Measurements from ENCODE around the gene NASP.

The NASP gene

DNA sequence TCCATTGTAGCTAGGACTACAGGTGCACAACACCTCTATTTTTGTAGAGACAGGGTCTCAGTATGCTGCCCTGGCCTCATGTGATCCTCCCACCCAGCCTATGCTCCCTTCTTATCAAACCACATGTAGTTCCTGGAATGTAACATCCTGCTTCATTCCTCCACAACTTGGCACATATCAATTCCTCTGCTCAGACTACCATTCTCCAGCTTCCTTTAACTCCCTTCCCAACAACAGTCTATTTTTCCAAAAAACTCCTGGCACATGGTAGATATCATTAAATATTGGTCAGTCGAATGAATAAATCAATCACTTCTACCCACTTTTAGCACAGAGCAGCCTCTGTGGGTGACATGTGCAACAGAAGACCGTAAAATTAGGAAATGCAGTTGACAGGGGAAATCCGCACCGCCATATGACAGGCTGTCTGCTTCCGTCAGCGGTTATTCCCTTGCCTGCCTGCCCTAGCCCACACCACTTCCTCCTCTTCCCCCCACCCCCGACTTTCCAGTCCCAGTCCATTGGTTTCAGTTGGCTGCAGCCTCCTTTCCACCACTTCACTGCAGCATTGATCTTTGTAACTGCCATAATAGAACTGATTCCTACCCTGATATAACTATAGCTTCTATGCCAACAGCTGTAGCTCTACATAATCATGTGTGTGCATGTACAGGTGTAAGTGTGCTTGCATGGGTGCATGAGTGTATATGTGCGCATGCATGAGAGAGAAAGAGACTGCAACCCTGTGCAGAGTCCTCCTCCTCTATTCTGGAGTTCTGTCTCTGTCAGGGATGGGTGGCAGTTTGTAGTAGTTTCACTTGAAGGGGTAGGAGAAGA, 40.0 kb upstream of the NASP start:
- TF ChIP-seq, protein P1, sequence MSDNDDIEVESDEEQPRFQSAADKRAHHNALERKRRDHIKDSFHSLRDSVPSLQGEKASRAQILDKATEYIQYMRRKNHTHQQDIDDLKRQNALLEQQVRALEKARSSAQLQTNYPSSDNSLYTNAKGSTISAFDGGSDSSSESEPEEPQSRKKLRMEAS (IDR thresholded peaks at IDR 0.05): no peak
- no peak for TF ChIP-seq FOXM1 (IDR thresholded peaks at IDR 0.05; ENCODE audit: borderline replicate concordance, low read depth)
- TF ChIP-seq YY1 (IDR thresholded peaks at IDR 0.05; ENCODE audit: low read depth): no peak
- no peak for TF ChIP-seq ZBTB7A (IDR thresholded peaks at IDR 0.05; ENCODE audit: low read depth)
- TF ChIP-seq NFIC (IDR thresholded peaks at IDR 0.05): no peak
- TF ChIP-seq CEBPB (IDR thresholded peaks at IDR 0.05): no peak
- no peak for TF ChIP-seq EP300 (IDR thresholded peaks at IDR 0.05; ENCODE audit: borderline replicate concordance)
- no peak for TF ChIP-seq TCF12 (IDR thresholded peaks at IDR 0.05; ENCODE audit: low read depth)
- no peak for TF ChIP-seq EGR1 (IDR thresholded peaks at IDR 0.05)
- TF ChIP-seq CREB1 (IDR thresholded peaks at IDR 0.05; ENCODE audit: low read depth): no peak
- no peak for TF ChIP-seq TEAD4 (IDR thresholded peaks at IDR 0.05)
- TF ChIP-seq TAF1 (IDR thresholded peaks at IDR 0.05; ENCODE audit: low read depth): no peak
- no peak for TF ChIP-seq RAD21 (IDR thresholded peaks at IDR 0.05; ENCODE audit: low read depth)
- TF ChIP-seq, protein P2, sequence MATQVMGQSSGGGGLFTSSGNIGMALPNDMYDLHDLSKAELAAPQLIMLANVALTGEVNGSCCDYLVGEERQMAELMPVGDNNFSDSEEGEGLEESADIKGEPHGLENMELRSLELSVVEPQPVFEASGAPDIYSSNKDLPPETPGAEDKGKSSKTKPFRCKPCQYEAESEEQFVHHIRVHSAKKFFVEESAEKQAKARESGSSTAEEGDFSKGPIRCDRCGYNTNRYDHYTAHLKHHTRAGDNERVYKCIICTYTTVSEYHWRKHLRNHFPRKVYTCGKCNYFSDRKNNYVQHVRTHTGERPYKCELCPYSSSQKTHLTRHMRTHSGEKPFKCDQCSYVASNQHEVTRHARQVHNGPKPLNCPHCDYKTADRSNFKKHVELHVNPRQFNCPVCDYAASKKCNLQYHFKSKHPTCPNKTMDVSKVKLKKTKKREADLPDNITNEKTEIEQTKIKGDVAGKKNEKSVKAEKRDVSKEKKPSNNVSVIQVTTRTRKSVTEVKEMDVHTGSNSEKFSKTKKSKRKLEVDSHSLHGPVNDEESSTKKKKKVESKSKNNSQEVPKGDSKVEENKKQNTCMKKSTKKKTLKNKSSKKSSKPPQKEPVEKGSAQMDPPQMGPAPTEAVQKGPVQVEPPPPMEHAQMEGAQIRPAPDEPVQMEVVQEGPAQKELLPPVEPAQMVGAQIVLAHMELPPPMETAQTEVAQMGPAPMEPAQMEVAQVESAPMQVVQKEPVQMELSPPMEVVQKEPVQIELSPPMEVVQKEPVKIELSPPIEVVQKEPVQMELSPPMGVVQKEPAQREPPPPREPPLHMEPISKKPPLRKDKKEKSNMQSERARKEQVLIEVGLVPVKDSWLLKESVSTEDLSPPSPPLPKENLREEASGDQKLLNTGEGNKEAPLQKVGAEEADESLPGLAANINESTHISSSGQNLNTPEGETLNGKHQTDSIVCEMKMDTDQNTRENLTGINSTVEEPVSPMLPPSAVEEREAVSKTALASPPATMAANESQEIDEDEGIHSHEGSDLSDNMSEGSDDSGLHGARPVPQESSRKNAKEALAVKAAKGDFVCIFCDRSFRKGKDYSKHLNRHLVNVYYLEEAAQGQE (IDR thresholded peaks at IDR 0.05; ENCODE audit: low read depth): no peak
- TF ChIP-seq, protein P3, sequence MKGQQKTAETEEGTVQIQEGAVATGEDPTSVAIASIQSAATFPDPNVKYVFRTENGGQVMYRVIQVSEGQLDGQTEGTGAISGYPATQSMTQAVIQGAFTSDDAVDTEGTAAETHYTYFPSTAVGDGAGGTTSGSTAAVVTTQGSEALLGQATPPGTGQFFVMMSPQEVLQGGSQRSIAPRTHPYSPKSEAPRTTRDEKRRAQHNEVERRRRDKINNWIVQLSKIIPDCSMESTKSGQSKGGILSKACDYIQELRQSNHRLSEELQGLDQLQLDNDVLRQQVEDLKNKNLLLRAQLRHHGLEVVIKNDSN (IDR thresholded peaks at IDR 0.05): no peak

DNA sequence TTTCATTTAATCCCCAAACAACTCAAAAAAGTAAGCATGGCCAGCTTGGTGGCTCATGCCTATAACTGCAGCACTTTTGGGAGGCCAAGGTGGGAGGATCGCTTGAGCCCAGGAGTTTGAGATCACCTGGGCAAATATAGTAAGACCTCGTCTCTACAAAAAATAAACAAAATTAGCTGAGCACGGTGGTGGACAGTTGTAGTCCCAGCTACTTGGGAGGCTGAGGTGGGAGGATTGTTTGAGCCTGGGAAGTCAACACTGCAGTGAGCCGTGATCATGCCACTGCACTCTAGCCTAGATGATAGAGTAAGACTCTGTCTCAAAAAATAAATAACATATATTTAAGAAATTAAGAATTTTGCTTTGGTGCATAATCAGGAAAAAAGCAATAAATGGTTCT, 39.3 kb upstream of the NASP start:
- TF ChIP-seq EGR1 (IDR thresholded peaks at IDR 0.05): no peak
- TF ChIP-seq, protein P1 (IDR thresholded peaks at IDR 0.05): no peak
- no peak for TF ChIP-seq RAD21 (IDR thresholded peaks at IDR 0.05; ENCODE audit: low read depth)
- TF ChIP-seq EP300 (IDR thresholded peaks at IDR 0.05; ENCODE audit: borderline replicate concordance): no peak
- TF ChIP-seq YY1 (IDR thresholded peaks at IDR 0.05; ENCODE audit: low read depth): no peak
- no peak for TF ChIP-seq NFIC (IDR thresholded peaks at IDR 0.05)
- TF ChIP-seq, protein P3 (IDR thresholded peaks at IDR 0.05): no peak
- TF ChIP-seq TCF12 (IDR thresholded peaks at IDR 0.05; ENCODE audit: low read depth): no peak
- no peak for TF ChIP-seq CREB1 (IDR thresholded peaks at IDR 0.05; ENCODE audit: low read depth)
- no peak for TF ChIP-seq CEBPB (IDR thresholded peaks at IDR 0.05)
- no peak for TF ChIP-seq ZBTB7A (IDR thresholded peaks at IDR 0.05; ENCODE audit: low read depth)
- no peak for TF ChIP-seq TEAD4 (IDR thresholded peaks at IDR 0.05)
- TF ChIP-seq, protein P2 (IDR thresholded peaks at IDR 0.05; ENCODE audit: low read depth): no peak
- no peak for TF ChIP-seq TAF1 (IDR thresholded peaks at IDR 0.05; ENCODE audit: low read depth)
- no peak for TF ChIP-seq FOXM1 (IDR thresholded peaks at IDR 0.05; ENCODE audit: borderline replicate concordance, low read depth)

DNA sequence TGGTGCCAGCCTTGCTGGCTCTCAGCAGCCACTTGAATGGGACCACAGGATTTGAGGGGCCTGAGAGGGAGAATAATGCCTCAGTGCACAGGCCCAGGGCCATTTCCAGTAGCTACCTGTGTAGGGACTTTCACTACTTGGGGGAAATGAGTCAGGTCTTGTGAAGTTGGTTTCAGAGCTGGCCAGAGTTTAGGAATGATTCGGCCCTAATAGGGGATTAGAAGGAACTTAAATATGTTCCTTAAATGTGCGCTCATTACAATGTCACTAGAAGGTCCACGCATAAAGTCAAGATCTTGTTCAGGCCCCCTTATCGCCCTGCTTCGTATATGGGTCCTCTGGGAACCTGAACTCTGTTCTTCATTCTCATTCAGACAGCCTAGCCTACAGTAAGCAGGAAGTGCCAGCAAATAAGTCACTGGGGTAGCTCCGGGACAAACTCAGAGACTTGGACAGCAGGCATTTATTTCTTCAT, 38.8 kb upstream of the NASP start:
- TF ChIP-seq TEAD4 (IDR thresholded peaks at IDR 0.05) (no peak), EP300 (IDR thresholded peaks at IDR 0.05; ENCODE audit: borderline replicate concordance) (no peak), YY1 (IDR thresholded peaks at IDR 0.05; ENCODE audit: low read depth) (no peak), CEBPB (IDR thresholded peaks at IDR 0.05) (no peak), RAD21 (IDR thresholded peaks at IDR 0.05; ENCODE audit: low read depth) (no peak)

DNA sequence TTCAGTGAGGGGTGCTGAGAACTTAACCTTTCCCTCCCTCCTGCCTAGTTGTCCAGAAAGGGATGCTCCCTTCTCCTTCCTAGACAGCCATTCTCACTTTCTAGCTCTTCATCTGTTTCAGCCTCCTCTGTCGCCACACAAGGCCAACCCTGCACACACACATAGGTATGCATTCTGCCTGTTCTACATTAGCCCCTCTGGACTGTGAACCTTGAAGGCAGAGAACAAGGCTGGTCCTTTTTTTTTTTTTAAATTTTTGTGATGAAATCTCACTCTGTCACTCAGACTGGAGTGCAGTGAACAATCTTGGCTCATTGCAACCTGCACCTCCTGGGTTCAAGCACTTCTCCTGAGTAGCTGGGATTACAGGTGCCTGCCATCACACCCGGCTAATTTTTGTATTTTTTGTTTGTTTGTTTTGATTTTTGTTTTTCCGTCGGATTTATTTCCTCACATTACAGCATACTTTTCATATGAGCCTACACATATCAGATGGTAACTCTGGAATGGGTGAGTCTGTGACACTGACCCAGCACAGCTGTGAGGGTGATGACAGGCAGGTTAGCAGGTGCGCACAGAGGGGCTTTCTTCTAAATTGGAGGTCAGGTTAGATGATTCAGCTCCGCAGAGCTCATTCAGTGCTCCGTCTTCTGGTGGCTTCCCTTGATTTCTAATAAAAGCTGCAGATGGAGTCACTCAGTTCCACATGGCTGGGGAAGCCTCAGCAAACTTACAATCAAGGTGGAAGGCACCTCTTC, 38.1 kb upstream of the NASP start:
- TF ChIP-seq CREB1 (IDR thresholded peaks at IDR 0.05; ENCODE audit: low read depth) (no peak), NFIC (IDR thresholded peaks at IDR 0.05) (no peak), ZBTB7A (IDR thresholded peaks at IDR 0.05; ENCODE audit: low read depth) (no peak), EP300 (IDR thresholded peaks at IDR 0.05; ENCODE audit: borderline replicate concordance) (no peak), TAF1 (IDR thresholded peaks at IDR 0.05; ENCODE audit: low read depth) (no peak), CEBPB (IDR thresholded peaks at IDR 0.05) (no peak), TCF12 (IDR thresholded peaks at IDR 0.05; ENCODE audit: low read depth) (no peak), EGR1 (IDR thresholded peaks at IDR 0.05) (no peak), TEAD4 (IDR thresholded peaks at IDR 0.05) (no peak), FOXM1 (IDR thresholded peaks at IDR 0.05; ENCODE audit: borderline replicate concordance, low read depth) (no peak), YY1 (IDR thresholded peaks at IDR 0.05; ENCODE audit: low read depth) (no peak)
- TF ChIP-seq, protein P2 (IDR thresholded peaks at IDR 0.05; ENCODE audit: low read depth): no peak
- TF ChIP-seq, protein P1 (IDR thresholded peaks at IDR 0.05): no peak
- TF ChIP-seq, protein P3 (IDR thresholded peaks at IDR 0.05): no peak

Measured in Ishikawa (cell line).